Measurements from ENCODE around the gene ATG4D.
"Not testable (repeated sequence)": the region's sequence is repeated elsewhere in the genome, so short reads cannot be mapped to it uniquely, and the experiment has no call there.

Gene ATG4D

GRCh38 chr19:10544242-10544752 lies 593 bp downstream of the ATG4D start:
- no peak for TF ChIP-seq Cebpa-rat (IDR thresholded peaks at IDR 0.05)
- Histone ChIP-seq H3K27ac (peak overlapping the region; percentile 92 to 99 (median 96)), H3K36me3 (peaks cover 23 to 39% (median 36%) of the 10 kb centered on the region in 11 experiments), H3K4me3 (peak overlapping the region; percentile 82 to 100 (median 97)), H3K9me3 (replicated peaks in 1 of 11) (no peaks in the 10 kb centered on the region), H4K20me1 (peaks cover 0 to 36% (median 27%) of the 10 kb centered on the region in 11 experiments; a peak in 16 of 22 replicates), H3K9ac (peak overlapping the region; percentile 95 to 99 (median 99)), H3K4me2 (peak overlapping the region; percentile 88 to 98 (median 96)), H3K27me3 (no peaks in the 10 kb centered on the region), H3K4me1 (peaks cover 13 to 47% (median 38%) of the 10 kb centered on the region in 10 experiments)

GRCh38 chr19:10544753-10545251 lies 1.1 kb downstream of the ATG4D start:
- Histone ChIP-seq H3K27me3 (no peaks in the 10 kb centered on the region), H3K9ac (peak overlapping the region; percentile 95 to 99 (median 99)), H3K4me2 (peak overlapping the region; percentile 88 to 98 (median 96)), H3K27ac (peak overlapping the region; percentile 92 to 99 (median 96); a peak in 21 of 22 replicates), H3K4me3 (peak overlapping the region; percentile 82 to 100 (median 97)), H3K9me3 (replicated peaks in 1 of 11) (no peaks in the 10 kb centered on the region), H3K4me1 (peaks cover 13 to 47% (median 37%) of the 10 kb centered on the region in 10 experiments), H3K36me3 (peaks cover 28 to 44% (median 41%) of the 10 kb centered on the region in 11 experiments), H4K20me1 (peaks cover 0 to 41% (median 27%) of the 10 kb centered on the region in 11 experiments; a peak in 16 of 22 replicates)
- no peak for TF ChIP-seq Cebpa-rat (IDR thresholded peaks at IDR 0.05)

- peaks cover 46 to 64% (median 61%) of the 10 kb centered on the region in 11 experiments for H3K36me3 ChIP-seq
- H3K9ac ChIP-seq = peak overlapping the region in 5 of 11 experiments; percentile 17 to 35 (median 22); a peak in 3 of 22 replicates
- H3K9me3 ChIP-seq (replicated peaks in 1 of 11) = no peaks in the 10 kb centered on the region
- TF ChIP-seq Cebpa-rat (IDR thresholded peaks at IDR 0.05) = no peak
- H3K27ac ChIP-seq = no peak overlapping the region
- no peak overlapping the region for H3K4me3 ChIP-seq
- H3K4me2 ChIP-seq = no peak overlapping the region
- peaks cover 13 to 55% (median 33%) of the 10 kb centered on the region in 10 experiments for H3K4me1 ChIP-seq
- peaks cover 0 to 49% (median 31%) of the 10 kb centered on the region in 11 experiments; a peak in 16 of 22 replicates for H4K20me1 ChIP-seq
- H3K27me3 ChIP-seq = no peaks in the 10 kb centered on the region
Observed at GRCh38 chr19:10546817-10547216, 3.1 kb downstream of the ATG4D start.

GRCh38 chr19:10548746-10549276 lies 5.1 kb downstream of the ATG4D start:
- Histone ChIP-seq H3K9ac (peak overlapping the region in 1 of 11 experiments; percentile 3; a peak in 1 of 22 replicates), H3K36me3 (peaks cover 65 to 83% (median 78%) of the 10 kb centered on the region in 11 experiments), H3K27me3 (no peaks in the 10 kb centered on the region), H3K4me3 (no peak overlapping the region), H3K9me3 (replicated peaks in 1 of 11) (peaks cover 0 to 6% (median 0%) of the 10 kb centered on the region in 11 experiments; a peak in 3 of 22 replicates), H3K4me1 (peaks cover 31 to 57% (median 38%) of the 10 kb centered on the region in 10 experiments), H3K27ac (no peak overlapping the region), H4K20me1 (peaks cover 0 to 69% (median 45%) of the 10 kb centered on the region in 11 experiments; a peak in 20 of 22 replicates), H3K4me2 (no peak overlapping the region)
- no peak for TF ChIP-seq Cebpa-rat (IDR thresholded peaks at IDR 0.05)

GRCh38 chr19:10549733-10550132 lies 6.0 kb downstream of the ATG4D start:
- Histone ChIP-seq H3K27ac (no peak overlapping the region), H3K27me3 (no peaks in the 10 kb centered on the region), H3K9ac (0 out of 22 replicates have a peak overlapping the region, but pooled peaks of 1 of the 11 experiments have one; percentile 17), H3K9me3 (replicated peaks in 1 of 11) (peaks cover 0 to 6% (median 0%) of the 10 kb centered on the region in 11 experiments; a peak in 3 of 22 replicates), H3K36me3 (peaks cover 74 to 92% (median 83%) of the 10 kb centered on the region in 11 experiments), H3K4me3 (no peak overlapping the region), H4K20me1 (peaks cover 0 to 74% (median 46%) of the 10 kb centered on the region in 11 experiments; a peak in 20 of 22 replicates), H3K4me1 (peaks cover 36 to 62% (median 42%) of the 10 kb centered on the region in 10 experiments), H3K4me2 (no peak overlapping the region; a peak in 1 of 22 replicates)
- no peak for TF ChIP-seq Cebpa-rat (IDR thresholded peaks at IDR 0.05)

GRCh38 chr19:10550336-10550735 lies 6.6 kb downstream of the ATG4D start:
- no peak for TF ChIP-seq Cebpa-rat (IDR thresholded peaks at IDR 0.05)
- no peak overlapping the region; a peak in 1 of 22 replicates for H3K4me2 ChIP-seq
- H3K27ac ChIP-seq = no peak overlapping the region
- peaks cover 0 to 6% (median 0%) of the 10 kb centered on the region in 11 experiments; a peak in 3 of 22 replicates for H3K9me3 ChIP-seq (replicated peaks in 1 of 11)
- peaks cover 0 to 74% (median 44%) of the 10 kb centered on the region in 11 experiments; a peak in 19 of 22 replicates for H4K20me1 ChIP-seq
- no peak overlapping the region for H3K9ac ChIP-seq
- H3K4me1 ChIP-seq = peaks cover 36 to 62% (median 42%) of the 10 kb centered on the region in 10 experiments
- H3K4me3 ChIP-seq = no peak overlapping the region
- peaks cover 80 to 98% (median 89%) of the 10 kb centered on the region in 11 experiments for H3K36me3 ChIP-seq
- H3K27me3 ChIP-seq = no peaks in the 10 kb centered on the region

- Histone ChIP-seq H3K4me1 (peaks cover 40 to 62% (median 42%) of the 10 kb centered on the region in 10 experiments), H3K27ac (peak overlapping the region in 2 of 11 experiments; percentile 28 to 34; a peak in 1 of 22 replicates), H4K20me1 (peaks cover 0 to 76% (median 43%) of the 10 kb centered on the region in 11 experiments; a peak in 19 of 22 replicates)
Observed at GRCh38 chr19:10551006-10551405, 7.3 kb downstream of the ATG4D start.

GRCh38 chr19:10551698-10552301 lies 8.1 kb downstream of the ATG4D start:
- H3K27me3 ChIP-seq = no peaks in the 10 kb centered on the region
- TF ChIP-seq Cebpa-rat (IDR thresholded peaks at IDR 0.05) = no peak
- H3K4me1 ChIP-seq = peaks cover 47 to 69% (median 50%) of the 10 kb centered on the region in 10 experiments
- H3K4me2 ChIP-seq = peak overlapping the region in 9 of 11 experiments; percentile 70 to 94 (median 85); a peak in 18 of 22 replicates
- peak overlapping the region in 8 of 11 experiments; percentile 71 to 95 (median 83); a peak in 13 of 22 replicates for H3K27ac ChIP-seq
- H3K36me3 ChIP-seq = peaks cover 81 to 100% (median 94%) of the 10 kb centered on the region in 11 experiments
- H4K20me1 ChIP-seq = peaks cover 0 to 75% (median 39%) of the 10 kb centered on the region in 11 experiments; a peak in 18 of 22 replicates
- H3K9ac ChIP-seq = peak overlapping the region in 3 of 11 experiments; percentile 75 to 82 (median 78); a peak in 3 of 22 replicates
- peaks cover 0 to 6% (median 0%) of the 10 kb centered on the region in 11 experiments; a peak in 3 of 22 replicates for H3K9me3 ChIP-seq (replicated peaks in 1 of 11)
- H3K4me3 ChIP-seq = 0 out of 20 replicates have a peak overlapping the region, but pooled peaks of 1 of the 10 experiments have one; percentile 11

More at GRCh38 chr19:10551006-10551405, 7.3 kb downstream of the ATG4D start:
- not testable (repeated sequence) for H3K4me2 ChIP-seq; H3K27me3 ChIP-seq; H3K9me3 ChIP-seq (replicated peaks in 1 of 11); H3K4me3 ChIP-seq; H3K9ac ChIP-seq
- peaks cover 84 to 99% (median 92%) of the 10 kb centered on the region in 11 experiments for H3K36me3 ChIP-seq

All from BLaER1 treated with 17β-estradiol and CSF1 and Interleukin-3, amounts not matched to agents 10 nM and 100 nM (cell line).